ENCODE measurements around the gene KIF4B.

Gene KIF4B, protein sequence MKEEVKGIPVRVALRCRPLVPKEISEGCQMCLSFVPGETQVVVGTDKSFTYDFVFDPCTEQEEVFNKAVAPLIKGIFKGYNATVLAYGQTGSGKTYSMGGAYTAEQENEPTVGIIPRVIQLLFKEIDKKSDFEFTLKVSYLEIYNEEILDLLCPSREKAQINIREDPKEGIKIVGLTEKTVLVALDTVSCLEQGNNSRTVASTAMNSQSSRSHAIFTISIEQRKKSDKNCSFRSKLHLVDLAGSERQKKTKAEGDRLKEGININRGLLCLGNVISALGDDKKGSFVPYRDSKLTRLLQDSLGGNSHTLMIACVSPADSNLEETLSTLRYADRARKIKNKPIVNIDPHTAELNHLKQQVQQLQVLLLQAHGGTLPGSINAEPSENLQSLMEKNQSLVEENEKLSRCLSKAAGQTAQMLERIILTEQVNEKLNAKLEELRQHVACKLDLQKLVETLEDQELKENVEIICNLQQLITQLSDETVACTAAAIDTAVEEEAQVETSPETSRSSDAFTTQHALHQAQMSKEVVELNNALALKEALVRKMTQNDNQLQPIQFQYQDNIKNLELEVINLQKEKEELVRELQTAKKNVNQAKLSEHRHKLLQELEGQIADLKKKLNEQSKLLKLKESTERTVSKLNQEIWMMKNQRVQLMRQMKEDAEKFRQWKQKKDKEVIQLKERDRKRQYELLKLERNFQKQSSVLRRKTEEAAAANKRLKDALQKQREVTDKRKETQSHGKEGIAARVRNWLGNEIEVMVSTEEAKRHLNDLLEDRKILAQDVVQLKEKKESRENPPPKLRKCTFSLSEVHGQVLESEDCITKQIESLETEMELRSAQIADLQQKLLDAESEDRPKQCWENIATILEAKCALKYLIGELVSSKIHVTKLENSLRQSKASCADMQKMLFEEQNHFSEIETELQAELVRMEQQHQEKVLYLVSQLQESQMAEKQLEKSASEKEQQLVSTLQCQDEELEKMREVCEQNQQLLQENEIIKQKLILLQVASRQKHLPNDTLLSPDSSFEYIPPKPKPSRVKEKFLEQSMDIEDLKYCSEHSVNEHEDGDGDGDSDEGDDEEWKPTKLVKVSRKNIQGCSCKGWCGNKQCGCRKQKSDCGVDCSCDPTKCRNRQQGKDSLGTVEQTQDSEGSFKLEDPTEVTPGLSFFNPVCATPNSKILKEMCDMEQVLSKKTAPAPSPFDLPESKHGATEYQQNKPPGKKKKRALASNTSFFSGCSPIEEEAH

GRCh38 chr5:155013526-155013925 is at the start of gene KIF4B:
TSS of gene KIF4B (plus strand) at chr5:155013755. CDS start at chr5:155013860, 105 bp downstream.
- DNase-seq (ENCODE audit: low read depth, low spot score), result no peak
- in situ Hi-C loops (cut with HindIII; ENCODE audit: low sequenced_read_pairs), result no loop called here
- peak within 1 kb of the TSS; percentile 14 for H3K4me3 ChIP-seq (ENCODE audit: low read depth, low read length)
- TF ChIP-seq, protein P1, sequence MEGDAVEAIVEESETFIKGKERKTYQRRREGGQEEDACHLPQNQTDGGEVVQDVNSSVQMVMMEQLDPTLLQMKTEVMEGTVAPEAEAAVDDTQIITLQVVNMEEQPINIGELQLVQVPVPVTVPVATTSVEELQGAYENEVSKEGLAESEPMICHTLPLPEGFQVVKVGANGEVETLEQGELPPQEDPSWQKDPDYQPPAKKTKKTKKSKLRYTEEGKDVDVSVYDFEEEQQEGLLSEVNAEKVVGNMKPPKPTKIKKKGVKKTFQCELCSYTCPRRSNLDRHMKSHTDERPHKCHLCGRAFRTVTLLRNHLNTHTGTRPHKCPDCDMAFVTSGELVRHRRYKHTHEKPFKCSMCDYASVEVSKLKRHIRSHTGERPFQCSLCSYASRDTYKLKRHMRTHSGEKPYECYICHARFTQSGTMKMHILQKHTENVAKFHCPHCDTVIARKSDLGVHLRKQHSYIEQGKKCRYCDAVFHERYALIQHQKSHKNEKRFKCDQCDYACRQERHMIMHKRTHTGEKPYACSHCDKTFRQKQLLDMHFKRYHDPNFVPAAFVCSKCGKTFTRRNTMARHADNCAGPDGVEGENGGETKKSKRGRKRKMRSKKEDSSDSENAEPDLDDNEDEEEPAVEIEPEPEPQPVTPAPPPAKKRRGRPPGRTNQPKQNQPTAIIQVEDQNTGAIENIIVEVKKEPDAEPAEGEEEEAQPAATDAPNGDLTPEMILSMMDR (IDR thresholded peaks at IDR 0.05; ENCODE audit: low read depth, low read length), result no peak

GRCh38 chr5:154966081-154966841 is 47.3 kb upstream of the KIF4B start:
- DNase-seq (ENCODE audit: low read depth, low spot score), result no peak
- in situ Hi-C loops (cut with HindIII; ENCODE audit: low sequenced_read_pairs), result no loop called here
- TF ChIP-seq, protein P1 (IDR thresholded peaks at IDR 0.05; ENCODE audit: low read depth, low read length), result no peak
- no peak overlapping the region for H3K4me3 ChIP-seq (ENCODE audit: low read depth, low read length)

- no peak overlapping the region for H3K4me3 ChIP-seq (ENCODE audit: low read depth, low read length)
- DNase-seq (ENCODE audit: low read depth, low spot score), result no peak
- TF ChIP-seq, protein P1 (IDR thresholded peaks at IDR 0.05; ENCODE audit: low read depth, low read length), result no peak
- in situ Hi-C loops (cut with HindIII; ENCODE audit: low sequenced_read_pairs), result no loop called here
These were observed 46.7 kb upstream of the KIF4B start for GRCh38 chr5:154966874-154967273.

GRCh38 chr5:154967421-154968024 is 46.0 kb upstream of the KIF4B start:
- in situ Hi-C loops (cut with HindIII; ENCODE audit: low sequenced_read_pairs), result no loop called here
- DNase-seq (ENCODE audit: low read depth, low spot score), result peak; percentile 19
- TF ChIP-seq, protein P1 (IDR thresholded peaks at IDR 0.05; ENCODE audit: low read depth, low read length), result peak; percentile 62
- no peak overlapping the region for H3K4me3 ChIP-seq (ENCODE audit: low read depth, low read length)

- DNase-seq (ENCODE audit: low read depth, low spot score), result no peak
- in situ Hi-C loops (cut with HindIII; ENCODE audit: low sequenced_read_pairs), result no loop called here
- TF ChIP-seq, protein P1 (IDR thresholded peaks at IDR 0.05; ENCODE audit: low read depth, low read length), result no peak
- H3K4me3 ChIP-seq (ENCODE audit: low read depth, low read length), result no peak overlapping the region
These were observed 44.6 kb upstream of the KIF4B start for GRCh38 chr5:154968953-154969352.
